ENCODE data around the gene APBB1IP. TPM values are rescaled to one million over a fixed set of nuclear protein-coding genes. Genes with fewer than 3 reads are reported as not detected.
"Not testable (repeated sequence)": the region's sequence is repeated elsewhere in the genome, so short reads cannot be mapped to it uniquely, and the experiment has no call there.

The APBB1IP gene
- total RNA-seq, 1 donor from 2014 or later: 0.82 TPM

DNA sequence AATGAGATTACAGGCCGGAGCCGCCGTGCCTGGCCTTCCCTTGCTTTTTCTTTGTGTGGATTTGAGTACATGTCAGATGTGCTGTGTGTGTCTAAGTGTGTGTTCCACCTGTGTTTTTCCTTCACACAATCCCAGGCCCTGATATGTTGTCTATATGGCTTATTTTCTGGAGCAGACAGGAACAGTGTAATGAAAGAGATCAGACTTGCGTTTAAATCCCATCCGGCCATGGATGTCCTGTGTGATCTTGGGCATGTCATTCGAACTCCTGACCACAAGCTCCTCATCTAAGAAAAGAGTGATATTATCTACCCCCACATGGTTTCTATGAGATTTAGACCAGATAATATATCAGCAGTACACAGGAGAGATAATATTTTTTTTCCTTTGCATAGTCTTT lies 37.2 kb downstream of the APBB1IP start:
- FAIRE-seq (no peak), DNase-seq (ENCODE audit: low spot score in 2 of 2) (no peak)

DNA sequence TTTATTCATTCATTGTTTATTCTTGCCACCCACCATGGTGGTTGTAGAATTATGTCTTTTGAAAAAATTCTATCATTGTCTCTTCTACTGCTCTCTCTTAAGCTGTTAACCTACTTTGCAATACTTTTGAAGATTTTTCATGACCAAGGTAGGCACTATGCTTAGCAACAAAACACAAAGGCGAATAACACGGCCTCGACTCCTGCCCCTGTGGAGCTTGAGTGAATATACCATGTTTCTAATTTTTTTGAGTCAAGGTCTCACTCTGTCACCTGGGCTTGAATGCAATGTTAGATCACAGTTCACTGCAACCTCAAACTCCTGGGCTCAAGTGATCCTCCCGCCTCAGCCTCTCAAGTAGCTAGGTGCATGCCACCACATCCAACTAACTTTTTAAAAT lies 39.4 kb downstream of the APBB1IP start:
- FAIRE-seq: no peak
- no peak for DNase-seq (ENCODE audit: low spot score in 2 of 2)

DNA sequence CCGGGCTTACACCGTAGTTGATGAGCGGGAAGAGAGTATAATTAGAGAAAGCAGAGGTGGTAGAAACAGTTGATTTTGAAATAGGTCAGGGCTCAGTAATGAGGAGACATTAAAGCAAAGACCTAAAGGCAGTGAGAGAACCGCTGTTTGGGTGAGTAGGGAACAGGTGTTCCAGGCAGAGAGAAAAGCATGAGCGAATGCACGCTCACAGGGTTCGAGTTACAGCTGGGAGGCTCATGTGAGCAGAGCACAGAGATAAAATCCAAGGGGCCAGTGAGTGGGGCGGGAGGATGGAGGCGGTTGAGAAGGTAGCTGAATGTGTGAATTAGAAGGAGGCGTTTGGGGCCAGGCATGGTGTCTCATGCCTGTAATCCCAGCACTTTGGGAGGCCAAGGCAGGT lies 39.9 kb downstream of the APBB1IP start:
- no peak for DNase-seq (ENCODE audit: low spot score in 2 of 2)
- FAIRE-seq: no peak

DNA sequence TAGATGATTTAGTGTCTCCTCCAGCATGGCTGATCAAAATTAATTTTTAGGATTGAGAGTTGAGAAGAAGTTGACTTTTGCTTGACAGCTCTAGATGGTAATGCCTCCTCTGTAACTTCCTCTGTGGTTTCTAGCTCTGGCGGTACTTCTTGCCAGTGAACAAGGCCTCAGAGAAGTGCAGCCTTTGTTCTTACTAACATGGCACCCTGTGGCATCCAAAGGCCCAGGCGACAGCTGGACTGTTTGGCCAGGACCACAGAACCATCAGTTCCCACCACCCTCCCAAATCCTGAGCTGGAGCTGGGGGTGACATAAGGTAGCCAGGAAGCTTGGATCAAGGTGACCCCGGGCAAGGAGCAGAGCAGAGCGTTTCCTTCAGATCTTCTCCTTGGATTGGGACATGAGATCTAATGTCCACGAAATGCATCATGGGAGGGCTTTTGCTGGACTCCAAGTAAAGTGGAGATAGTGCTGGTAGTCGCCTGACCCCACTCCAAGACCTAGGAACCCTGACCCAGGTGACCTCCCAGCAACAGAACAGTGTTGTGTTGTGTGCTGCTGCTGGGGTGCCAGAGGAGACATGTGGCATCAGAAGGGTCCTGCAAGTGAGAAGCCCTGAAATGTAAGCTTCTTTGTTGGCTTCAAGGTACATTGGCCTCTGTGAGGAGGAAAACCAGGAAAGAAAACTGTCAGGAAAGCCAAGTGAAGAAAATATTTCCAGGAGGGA lies 41.8 kb downstream of the APBB1IP start:
- DNase-seq (ENCODE audit: low spot score in 2 of 2) (no peak), FAIRE-seq (no peak)

DNA sequence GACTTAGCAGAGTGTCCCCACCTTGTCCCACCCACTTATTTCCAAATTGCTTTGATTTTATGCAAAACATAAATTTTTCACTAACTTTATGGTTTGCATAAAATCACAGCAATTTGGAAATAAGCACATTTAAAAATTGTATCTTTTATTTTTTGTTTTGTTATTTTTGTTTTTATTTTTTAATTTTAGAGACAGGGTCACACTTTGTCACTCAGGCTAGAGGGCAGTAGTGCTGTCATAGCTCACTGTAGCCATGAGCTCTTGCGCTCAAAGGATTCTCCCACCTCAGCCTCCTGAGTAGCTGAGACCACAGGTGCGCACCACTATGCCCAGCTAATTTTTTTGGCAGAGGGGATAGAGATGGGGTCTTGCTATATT lies 43.2 kb downstream of the APBB1IP start:
- no peak for FAIRE-seq
- no peak for DNase-seq (ENCODE audit: low spot score in 2 of 2)

DNA sequence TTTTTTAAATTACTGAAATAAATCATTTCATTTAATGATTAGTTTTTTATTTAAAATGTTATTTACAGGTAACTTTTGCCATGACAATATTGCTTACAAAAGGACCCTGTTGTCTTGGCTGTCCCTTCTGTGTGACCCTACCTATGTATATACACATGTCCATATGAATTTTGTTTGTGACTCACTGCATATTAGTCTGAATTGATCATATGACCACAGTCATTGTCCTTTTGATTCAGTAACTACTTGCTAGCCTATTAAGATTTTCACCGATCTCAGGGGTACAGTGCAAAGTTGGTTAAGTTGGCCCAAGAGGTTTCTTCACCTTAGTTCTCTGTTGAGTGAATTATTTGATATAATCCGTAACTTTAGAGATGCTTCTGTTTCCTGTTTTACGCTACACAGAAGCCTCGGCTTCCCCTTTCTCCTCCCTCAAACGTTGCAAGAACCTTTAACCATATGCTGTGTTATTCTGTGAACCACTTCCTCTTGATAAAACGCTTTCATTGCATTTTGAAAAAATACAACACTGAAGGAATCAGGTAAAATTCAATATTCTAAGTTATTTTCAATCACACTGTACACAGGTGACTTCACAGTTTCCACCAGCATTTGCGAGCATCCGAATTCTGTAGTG lies 43.9 kb downstream of the APBB1IP start:
- FAIRE-seq (no peak), DNase-seq (ENCODE audit: low spot score in 2 of 2) (no peak)

DNA sequence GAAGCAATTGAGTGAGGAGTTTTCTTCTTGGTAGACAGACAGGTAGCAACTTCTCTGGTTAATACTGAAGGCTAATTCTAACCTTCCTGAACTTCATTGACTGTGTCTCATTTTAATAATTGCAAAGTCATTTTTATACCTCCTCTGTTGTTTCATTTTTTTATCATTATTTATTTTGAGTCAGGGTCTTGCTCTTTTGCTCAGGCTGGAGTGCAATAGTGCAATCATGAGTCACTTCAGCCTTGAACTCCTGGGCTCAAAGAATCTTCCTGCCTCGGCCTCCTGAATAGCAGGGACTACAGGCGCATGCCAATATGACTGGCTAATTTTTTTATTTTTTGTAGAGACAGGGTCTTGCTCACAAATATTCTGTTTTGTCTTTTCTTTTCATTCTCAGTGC lies 45.4 kb downstream of the APBB1IP start:
- DNase-seq (ENCODE audit: low spot score in 2 of 2) (no peak), FAIRE-seq (no peak)

DNA sequence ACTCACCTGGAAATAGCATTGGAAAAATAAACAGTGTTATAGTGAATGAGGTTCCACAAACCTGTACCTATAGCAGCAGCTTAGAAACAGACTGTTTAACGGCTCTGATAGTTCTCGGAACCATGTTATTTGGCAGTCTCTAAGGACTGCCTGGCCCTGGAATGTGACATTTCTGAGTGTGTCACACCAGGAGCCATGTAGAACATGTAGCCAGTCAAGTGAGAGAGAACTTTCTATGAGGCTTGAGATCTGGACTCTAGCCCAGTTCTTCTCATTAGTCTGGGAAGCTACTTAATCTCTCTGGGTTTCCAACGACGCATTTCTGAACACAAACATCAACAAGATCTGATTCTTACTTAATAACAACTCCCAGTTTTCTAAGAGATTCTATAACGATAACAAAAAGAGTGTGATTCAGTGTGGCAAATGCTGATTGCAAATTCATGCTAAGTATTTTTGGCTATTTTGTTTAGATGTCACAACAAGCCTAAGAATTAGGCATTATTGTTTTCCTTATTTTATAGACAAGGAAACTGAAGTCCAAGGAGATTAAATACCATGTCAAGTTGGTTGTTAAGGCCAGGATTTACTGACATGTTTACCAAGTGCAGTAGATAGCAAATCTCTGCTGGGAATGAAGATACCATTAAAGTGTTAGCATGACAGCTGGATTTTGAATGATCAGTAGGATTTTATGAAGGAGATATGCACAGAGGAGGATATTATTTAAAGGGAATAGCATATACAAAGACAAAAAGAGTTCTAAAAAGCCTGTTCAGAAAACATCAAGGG lies 47.2 kb downstream of the APBB1IP start:
- FAIRE-seq (no peak), DNase-seq (ENCODE audit: low spot score in 2 of 2) (no peak)

DNA sequence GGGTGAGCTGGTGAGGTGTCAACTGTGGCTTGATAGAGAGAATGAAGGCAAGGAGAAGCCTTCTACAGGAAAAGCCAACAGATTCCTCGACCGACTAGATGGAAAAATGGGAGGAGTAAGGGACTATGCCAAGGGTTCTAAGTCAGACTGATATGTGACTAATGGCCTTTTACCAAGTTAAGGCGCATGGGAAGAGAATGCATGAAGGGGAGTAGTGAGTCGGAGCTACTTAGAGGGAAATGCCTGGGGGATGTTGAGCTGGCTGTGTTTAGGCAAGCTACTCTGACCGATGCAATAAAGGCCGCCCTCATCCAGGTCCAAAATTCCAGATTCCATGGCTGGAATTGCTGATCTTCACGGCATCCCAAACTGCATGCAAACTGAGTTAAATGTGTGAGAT lies 48.2 kb downstream of the APBB1IP start:
- FAIRE-seq: no peak
- DNase-seq (ENCODE audit: low spot score in 2 of 2): no peak

DNA sequence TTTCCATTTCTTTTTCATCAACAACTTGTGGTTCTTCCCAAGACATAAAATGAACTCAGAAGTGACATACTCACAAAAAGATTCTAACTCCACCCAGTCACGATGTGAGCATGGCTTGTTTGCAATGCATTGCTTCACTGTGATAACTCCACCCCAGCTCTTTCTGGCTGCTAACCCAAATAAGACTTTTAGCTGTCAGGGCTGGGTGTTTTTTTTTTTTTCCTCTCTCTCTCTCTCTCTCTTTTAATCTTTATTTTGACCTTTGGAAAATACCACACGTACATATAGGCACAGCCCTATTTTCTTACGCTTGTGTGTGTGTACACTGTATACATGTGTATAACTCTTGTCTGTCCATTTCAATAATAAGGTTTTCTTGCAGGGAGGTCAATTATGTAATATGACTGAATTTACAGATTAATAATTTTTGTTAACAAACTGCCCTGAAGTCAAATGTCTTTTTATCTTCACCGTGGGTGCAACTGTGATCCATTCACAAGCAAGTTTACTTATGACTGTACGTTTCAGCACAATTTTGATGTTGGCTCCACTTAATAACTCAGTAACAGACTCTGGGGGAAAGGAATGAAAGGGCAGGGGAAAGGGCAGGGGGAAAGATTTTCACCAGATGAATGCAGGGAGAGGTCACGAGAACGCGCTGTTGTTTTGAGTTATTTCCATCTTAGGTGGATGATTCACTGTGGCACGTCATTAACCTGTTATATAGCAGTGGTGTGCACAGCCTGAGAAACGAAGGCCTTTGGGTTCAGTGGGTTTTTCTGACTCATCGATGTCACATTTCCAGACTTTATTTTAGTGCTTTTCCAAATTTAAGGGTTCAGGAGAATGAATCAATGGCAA lies 49.1 kb downstream of the APBB1IP start:
- FAIRE-seq (no peak), DNase-seq (ENCODE audit: low spot score in 2 of 2) (no peak)

DNA sequence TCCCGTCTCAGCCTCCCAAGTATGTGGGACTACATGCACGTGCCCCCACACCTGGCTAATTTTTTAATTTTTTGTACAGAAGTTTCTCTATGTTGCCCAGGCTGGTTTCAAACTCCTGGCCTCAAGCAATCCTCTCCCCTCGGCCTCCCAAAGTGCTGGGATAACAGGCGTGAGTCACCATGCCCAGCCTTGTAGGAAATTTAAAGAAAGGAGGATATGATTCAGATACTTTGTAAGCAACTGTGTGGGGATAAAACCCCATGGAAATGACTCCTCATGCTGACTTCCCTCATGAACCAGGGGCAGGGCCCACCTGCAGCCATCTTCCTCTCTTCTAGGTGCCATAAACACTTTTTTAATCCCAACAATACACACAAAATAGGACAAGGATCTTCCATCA lies 50.2 kb downstream of the APBB1IP start:
- no peak for DNase-seq (ENCODE audit: low spot score in 2 of 2)
- no peak for FAIRE-seq

DNA sequence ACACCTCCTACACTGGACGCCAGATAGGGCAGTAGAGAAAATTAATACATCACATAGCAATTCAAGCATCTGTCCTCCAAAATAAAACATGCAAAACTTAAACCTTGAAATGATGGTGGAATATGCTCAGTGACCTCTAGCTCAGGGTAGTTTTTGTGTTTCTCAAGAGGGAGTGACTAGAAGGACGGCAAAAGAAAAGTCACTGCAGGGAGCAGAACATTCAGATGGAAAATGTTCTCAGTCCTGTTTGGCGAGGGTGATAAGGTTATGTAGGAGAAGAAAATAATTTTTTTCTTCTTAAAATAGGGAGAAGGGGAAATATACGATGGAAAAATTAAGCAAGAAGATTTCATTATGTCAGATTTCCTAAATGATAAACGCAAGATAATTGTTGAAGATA lies 50.9 kb downstream of the APBB1IP start:
- DNase-seq (ENCODE audit: low spot score in 2 of 2): no peak
- FAIRE-seq: no peak

DNA sequence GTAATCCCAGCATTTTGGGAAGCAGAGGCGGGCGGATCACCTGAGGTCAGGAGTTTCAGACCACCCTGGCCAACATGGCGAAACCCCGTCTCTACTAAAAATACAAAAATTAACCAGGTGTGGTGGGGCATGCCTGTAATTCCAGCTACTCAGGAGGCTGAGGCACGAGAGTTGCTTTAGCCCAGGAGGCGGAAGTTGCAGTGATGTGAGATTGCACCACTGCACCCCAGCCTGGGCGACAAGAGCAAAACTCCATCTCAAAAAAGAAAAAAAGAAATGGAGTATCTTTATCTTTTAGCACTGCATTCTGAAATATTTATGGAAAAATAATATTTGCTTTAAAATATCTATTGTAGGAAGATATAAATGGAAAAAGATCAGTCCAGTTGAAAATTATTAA lies 52.2 kb downstream of the APBB1IP start:
- FAIRE-seq; DNase-seq (ENCODE audit: low spot score in 2 of 2): not testable (repeated sequence)

DNA sequence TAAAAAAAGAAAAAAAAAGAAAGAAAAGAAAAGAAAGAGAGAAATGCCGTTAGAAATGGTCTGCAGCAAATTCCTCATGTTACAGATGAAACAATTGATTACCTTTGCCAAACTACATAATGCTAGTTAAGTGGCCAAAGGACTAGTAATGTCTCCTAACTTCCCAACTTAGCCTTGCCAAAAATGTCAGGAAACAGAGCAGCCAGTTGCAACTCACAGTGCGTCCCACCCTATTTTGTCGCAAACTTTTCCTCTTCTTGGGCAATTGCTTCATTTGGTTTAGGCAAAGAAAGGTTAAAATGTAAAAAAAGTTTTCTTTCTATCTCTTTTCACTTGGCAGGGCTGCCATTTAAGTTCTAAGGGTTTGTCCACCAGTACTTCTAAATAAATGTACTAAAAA lies 53.1 kb downstream of the APBB1IP start:
- DNase-seq (ENCODE audit: low spot score in 2 of 2) (no peak), FAIRE-seq (no peak)

DNA sequence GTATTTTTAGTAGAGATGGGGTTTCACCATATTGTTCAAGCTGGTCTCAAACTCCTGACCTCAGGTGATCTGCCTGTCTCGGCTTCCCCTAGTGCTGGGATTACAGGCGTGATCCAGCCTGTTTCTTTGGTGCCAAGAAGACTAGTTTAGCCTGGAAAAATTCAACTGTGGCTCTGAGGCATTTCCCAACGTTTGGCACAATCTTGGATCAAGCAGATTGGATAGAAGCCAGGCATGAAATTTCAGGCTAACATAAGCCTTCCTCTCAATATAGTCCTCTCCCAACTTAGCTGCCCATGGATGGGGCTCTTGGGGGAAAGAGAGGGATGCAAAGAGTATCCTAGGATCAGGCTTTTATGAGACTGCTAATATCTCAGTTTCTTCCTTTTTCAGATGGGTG lies 53.8 kb downstream of the APBB1IP start:
- FAIRE-seq (no peak), DNase-seq (ENCODE audit: low spot score in 2 of 2) (no peak)

DNA sequence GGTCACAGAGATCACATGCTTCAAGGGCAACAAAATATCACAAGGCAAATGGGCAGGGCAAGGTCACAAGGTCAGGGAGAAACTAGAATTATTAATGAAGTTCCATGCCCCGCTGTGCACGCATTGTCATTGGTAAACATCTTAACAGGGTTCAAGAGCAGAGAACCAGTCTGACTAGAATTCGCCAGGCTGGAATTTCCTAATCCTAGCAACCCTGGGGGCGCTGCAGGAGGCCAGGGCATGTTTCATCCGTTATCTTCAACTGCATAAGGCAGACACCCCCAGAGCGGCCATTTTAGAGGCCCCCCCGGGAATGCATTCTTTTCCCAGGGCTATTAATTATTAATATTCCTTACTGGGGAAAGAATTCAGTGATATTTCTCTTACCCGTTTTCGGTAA lies 54.6 kb downstream of the APBB1IP start:
- not testable (repeated sequence) for FAIRE-seq; DNase-seq (ENCODE audit: low spot score in 2 of 2)

DNA sequence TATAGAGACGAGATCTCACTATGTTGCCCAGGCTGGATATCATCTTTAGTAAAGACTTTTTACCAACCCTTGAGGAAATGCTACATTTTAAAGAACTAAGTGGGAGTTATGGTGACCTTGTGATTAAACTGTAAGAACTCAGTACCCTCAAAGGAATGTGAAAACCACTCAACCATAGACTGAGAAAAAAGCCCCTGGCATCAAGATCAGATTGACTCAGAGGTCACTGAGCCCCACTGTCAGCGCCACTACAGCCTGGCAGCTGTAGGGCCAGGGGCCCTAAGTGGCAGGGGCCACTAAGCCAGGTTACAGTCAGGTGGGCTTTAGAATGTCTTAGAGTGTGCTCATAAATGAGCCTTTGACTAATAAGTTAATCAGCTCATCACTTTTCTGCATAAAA lies 55.9 kb downstream of the APBB1IP start:
- FAIRE-seq: no peak
- DNase-seq (ENCODE audit: low spot score in 2 of 2): no peak

DNA sequence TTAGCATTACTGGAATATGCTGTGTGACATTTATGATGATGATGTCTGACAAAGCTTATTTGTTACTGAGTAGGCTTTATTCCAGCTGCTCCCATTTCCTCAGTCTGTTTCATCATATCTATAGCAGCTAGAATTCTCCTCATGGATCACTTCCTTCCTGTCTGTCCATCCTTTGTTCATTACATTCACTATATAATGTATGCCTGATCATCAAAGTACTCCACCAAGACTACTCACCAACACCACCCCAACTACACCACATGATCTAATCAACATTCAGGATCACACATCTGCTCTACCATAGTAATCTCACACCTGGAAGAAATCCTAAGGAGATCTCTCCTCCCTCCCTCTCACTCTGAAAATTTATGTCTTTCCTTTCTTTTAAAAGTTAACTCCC lies 61.3 kb downstream of the APBB1IP start:
- DNase-seq (ENCODE audit: low spot score in 2 of 2) (no peak), FAIRE-seq (no peak)

DNA sequence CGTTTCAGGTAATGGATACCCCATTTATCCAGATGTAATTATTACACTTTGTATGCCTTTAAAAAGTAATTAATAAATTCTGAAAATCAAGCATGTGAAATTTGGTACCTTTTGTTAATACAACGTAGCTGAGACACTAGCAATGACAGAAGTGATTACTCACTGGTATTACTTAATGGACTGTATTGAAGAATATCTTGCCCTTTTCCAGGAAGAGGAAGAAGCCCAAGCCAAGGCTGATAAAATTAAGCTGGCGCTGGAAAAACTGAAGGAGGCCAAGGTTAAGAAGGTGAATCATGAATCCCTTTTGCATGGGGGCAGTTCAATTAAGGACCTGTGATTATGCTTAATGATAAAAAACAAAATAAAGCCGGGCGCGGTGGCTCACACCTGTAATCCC lies 64.8 kb downstream of the APBB1IP start:
- no peak for DNase-seq (ENCODE audit: low spot score in 2 of 2)
- FAIRE-seq: no peak

DNA sequence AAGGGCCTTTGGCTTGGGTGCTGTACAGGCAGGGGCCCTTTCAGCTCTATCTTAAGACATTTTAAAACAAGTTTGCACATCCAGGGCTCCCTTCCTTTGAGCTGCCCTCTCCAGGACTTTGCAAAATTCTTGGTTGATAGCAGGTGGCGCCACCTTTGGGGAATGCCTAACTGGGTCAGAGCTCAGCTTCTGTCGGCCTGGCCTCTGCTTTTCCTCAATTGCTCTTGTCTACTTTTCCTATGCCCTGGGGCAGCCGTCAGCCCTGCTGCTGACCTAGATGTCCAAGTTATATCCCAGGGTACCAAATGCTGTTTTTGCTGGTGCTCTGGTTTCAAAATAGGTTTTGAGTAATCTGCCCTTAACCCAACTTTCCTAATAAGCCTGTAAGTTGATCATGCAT lies 65.8 kb downstream of the APBB1IP start:
- FAIRE-seq (no peak), DNase-seq (ENCODE audit: low spot score in 2 of 2) (no peak)

DNA sequence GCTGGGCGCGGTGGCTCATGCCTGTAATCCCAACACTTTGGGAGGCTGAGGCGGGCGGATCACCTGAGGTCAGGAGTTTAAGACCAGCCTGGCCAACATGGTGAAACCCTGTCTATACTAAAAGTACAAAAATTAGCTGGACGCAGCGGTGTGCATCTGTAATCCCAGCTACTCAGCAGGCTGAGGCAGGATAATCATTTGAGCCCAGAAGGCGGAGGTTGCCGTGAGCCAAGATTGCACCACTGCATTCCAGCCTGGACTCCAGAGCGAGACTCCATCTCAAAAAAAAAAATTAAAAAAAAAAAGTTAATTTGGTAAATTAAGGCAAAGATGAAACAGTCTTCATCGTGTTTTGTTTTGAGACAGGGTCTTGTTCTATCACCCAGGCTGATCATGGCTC lies 66.3 kb downstream of the APBB1IP start:
- FAIRE-seq; DNase-seq (ENCODE audit: low spot score in 2 of 2): not testable (repeated sequence)
